HG02678 (cell line): ENCODE measurements around the gene SPAG9.
"Not testable (repeated sequence)": the region's sequence is repeated elsewhere in the genome, so short reads cannot be mapped to it uniquely, and the experiment has no call there.

Experiments
- ATAC-seq: cut with Tn5 transposase; IDR thresholded peaks from one replicate; pipeline ENCODE4 v1.9.1; 2021; ENCODE audit warnings: mild to moderate bottlenecking, moderate library complexity; ENCODE audit not compliant: unreplicated experiment

Gene SPAG9

DNA sequence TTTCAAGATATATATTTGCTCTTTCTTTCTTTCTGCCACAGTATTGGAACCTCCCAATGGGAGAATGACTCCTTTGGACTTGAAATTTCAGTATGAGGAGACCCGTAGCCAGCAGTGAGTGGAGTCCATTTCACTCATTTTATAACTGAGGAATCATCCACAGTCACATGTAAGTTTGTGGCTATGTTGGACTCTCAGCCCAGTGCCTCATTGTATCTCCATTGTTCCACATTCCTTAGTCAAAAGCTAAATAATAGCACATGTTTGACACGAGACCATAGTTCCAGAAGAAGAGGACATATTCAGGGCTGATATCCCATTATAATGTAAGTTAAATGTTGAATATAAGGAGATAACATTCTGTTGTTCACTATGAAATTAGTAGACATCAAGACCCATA, 12.7 kb upstream of the SPAG9 start:
- ATAC-seq: no peak

DNA sequence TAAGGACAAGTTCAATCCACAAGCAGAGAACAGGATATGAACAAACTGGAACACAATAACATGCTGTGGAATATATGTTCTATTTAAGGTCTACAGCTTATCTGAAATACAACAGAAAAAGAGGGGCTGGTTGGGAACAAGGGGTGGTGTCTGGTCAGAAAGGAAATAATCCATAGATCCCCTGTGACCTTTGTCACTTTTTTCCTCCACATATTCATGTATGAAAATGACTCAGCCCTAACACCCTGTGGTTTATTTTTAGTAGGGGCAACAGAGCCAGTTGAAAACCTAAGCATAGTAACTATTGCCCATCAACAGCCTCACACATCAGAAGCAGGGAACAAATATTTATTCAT, 12.3 kb upstream of the SPAG9 start:
- ATAC-seq: no peak

DNA sequence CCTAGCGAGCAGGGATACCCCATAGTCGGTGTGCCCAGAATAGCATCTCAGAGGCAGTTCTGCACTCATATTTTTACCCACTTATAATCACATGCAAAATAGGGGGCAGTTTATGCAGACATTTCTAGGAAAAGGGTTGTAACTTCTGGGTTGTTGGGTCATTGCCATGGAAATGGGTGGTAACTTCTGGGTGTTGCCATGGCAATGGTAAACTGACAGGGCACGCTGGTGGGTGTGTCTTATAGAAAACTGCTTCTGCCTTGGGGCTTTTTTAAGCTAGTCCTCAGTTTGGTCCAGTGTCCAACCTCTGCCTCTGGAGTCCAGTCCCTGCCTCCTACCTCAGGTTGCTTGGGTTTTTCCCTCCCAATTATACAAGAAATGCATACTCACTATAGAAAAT, 7.4 kb upstream of the SPAG9 start:
- no peak for ATAC-seq

DNA sequence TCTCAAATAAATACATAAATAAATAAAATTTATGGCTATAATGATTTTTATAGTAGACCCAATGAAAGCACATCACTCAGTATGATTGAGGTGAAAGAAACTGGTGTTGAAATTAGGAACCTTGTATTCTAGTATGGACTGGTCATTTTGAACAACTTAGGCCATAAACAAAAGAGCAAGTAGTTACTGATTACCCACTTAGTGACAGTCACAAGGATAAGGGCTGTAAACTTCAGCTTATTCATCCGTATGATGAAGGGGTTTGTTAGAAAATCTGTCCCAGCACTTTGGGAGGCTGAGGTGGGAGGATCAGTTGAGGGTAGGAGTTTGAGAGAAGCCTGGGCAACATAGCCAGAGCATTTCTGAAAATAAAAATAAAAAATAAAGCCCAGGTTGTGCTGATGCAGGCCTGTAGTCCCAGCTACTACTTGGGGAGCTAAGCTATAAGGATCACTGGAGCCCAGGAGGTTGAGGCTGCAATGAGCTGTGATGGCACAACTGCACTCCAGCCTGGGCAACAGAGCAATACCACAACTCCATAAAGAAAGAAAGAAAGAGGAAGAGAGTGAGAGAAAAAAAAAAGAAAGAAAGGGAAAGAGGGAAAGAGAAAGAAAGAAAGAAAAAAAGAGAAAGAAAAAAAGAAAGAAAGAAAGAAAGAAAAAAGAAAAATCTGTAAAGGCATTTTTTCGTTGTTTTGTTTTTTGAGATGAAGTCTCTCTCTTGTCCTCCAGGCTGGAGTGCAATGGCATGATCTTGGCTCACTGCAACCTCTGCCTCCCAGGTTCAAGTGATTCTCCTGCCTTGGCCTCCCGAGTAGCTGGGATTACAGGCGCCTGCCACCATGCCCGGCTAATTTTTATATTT, 4.2 kb upstream of the SPAG9 start:
- no peak for ATAC-seq

DNA sequence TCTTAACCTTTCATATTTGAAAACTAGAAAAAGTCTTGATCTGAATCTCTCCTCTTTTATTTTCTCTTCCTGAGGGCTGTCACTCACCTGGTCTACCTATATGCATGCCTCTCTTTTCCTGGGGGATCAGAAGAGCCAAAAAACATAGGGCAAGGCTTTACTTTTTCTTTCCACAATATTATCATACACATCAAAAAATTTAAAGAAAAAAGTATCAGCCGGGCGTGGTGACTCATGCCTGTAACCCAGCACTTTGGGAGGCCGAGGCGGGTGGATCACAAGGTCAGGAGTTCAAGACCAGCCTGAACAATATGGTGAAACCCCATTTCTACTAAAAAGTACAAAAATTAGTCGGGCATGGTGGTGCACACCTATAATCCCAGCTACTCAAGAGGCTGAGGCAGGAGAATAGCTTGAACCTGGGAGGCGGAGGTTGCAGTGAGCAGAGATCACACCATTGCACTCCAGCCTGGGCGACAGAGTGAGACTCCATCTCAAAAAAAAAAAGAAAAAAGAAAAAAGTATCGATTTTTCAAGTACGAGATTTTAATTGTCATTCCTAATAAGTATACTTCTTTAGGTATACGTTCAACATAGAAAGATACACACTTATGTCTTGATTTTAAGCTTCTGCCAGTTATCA, 1.9 kb upstream of the SPAG9 start:
- not testable (repeated sequence) for ATAC-seq

DNA sequence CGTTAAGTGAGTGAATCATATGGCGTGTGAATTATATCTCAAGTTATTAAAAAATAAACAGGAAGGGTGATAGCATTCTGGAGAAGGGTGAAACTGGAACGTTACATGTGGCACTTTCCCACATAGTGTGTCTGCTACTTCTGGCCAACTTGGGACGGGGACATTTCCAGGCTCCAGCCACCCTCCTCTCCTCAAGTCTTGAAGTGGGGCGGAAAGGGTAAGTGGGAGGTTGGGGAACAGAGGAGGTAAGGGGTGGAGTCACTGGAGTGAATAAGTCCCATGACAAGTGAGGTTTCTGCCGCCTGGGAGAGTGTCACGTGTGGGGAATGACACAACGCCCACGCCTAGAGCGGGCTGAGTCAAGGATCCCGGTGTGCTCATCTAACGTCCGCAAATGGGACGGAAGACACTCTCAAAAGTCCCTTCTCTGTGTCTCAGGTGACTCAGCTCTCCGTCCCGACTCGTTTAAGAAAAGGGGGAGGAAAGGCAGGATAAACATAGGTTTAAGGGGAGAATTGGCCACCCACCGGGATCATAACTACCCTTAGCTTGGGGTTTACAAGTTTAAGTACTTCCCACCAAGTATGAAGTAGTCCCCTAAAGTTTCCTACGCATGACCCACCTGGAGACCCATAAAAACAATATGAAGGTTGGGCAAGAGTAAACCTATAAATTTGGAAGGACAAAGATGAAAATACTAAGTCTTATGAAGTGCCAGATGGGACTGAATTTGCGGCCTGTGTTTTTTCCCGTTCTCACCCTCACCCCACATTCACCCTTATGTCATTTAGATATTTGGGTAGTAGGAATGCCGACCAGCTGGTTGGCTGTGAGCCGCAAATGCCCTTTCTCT, 1.2 kb upstream of the SPAG9 start:
- no peak for ATAC-seq

DNA sequence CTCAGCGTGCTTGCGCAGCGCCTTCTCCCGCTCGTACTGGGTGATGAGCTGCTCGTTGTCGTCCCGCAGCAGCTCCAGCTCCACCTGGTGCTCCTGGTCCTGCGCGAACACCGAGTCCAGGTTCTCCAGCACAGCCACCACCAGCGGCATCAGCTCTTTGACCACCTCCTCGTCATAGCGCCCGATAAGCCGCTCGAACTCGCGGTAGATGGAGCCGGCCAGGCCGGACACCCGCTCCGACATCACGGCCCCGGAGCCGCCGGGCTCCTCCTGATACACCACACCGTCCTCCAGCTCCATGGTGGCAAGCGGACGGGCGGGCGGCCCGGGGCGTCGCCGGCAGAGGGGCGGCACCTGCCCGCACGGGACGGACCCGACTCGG, 320 bp downstream of the SPAG9 start:
- ATAC-seq: peak; percentile 29

DNA sequence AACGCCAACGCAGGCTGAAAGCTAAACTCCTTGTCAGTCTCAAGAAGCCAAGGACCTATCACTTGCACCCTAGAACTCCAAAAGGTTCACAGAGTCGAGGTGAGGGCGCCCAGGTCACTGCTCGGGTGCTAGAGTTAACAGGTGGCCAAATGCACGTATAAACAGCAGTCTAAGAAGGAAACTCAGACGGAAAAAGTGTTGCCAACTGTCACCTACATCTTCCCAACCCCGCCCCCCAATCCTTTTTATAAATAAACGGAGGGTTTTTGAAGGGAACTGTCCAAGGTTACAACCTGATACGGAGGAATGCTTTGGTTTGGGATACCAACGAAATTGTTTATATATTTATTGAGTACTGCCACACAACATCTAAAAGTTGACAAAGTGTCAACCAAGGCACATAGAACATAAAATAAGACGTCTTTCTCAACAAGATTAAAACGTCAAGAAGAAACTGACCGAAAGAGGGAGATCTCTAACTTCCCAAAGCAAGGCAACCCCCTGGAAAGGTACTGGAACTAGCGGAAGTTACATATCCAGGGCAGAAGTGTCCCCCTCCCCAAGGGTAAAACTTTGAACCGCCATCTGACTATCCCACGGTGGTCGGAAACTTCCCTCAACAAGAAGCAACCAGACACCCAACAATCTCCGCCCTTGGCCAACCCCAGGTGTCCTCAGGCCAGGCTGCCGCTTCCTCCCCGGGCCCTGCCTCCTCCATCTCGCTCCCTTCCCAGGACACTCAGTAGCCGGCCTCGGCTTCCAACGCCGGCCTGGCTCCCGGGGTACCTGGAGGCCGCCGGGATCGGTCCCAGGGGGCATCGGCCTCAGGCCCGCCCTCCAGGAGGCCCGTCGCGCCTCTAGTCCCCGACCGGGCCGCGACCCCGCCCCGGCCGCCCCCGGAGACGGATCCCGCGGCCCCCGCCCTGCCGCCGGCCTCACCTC, 982 bp downstream of the SPAG9 start:
- peak; percentile 27 for ATAC-seq

DNA sequence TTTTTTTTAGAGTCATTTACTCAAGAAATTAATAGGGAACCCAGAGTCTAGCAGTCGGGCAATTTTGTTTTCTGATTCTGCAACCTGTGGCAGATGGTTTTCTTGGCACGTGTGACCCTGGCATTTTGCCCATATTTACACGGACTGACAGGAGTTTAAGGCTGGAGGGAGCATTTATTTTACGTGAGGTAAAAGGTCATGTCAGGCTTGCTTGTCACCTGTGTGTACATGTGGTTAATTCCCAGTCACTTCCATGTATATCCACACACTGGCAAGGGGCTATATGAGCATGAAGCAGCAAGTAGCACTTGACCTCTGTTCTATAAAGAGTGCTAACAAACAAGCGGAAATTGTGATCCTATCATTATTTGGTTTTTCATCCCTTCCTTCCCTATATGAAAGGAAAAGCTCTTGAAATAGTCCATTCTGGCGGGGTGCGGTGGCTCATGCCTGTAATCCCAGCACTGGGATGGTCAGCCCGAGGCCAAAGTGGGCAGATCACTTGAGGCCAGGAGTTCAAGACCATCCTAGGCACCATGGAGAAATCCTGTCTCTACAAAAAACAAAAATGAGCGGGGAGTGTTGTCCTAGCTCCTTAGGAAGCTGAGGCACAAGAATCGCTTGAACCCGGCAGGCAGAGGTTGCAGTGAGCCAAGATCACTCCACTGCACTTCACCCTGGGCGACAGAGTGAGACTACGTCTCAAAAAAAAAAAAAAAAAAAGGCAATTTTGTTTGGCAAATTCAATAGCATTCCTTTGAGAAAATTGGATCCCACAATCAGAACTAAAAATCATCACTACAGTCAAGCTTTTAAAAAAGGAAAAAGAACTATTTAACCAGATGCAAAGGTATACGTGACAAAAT, 2.1 kb downstream of the SPAG9 start:
- no peak for ATAC-seq

DNA sequence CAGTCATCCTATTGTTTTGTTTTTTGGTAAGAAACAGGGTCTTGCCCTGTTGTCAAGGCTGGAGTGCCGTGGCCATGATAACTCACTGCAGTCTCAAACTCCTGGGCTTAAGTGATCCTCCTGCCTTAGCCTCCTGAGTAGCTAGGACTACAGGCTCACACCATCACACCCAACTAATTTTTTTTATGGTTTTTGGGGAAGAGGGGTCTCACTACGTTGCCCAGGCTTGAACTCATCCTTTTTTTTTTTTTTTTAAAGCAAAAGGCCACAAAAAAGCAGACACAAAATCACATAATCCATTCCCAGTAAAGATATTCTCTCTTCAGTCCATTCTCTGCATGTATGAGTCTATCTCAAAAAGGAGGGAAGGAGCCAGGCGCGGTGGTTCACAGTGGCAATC, 5.5 kb downstream of the SPAG9 start:
- no peak for ATAC-seq

DNA sequence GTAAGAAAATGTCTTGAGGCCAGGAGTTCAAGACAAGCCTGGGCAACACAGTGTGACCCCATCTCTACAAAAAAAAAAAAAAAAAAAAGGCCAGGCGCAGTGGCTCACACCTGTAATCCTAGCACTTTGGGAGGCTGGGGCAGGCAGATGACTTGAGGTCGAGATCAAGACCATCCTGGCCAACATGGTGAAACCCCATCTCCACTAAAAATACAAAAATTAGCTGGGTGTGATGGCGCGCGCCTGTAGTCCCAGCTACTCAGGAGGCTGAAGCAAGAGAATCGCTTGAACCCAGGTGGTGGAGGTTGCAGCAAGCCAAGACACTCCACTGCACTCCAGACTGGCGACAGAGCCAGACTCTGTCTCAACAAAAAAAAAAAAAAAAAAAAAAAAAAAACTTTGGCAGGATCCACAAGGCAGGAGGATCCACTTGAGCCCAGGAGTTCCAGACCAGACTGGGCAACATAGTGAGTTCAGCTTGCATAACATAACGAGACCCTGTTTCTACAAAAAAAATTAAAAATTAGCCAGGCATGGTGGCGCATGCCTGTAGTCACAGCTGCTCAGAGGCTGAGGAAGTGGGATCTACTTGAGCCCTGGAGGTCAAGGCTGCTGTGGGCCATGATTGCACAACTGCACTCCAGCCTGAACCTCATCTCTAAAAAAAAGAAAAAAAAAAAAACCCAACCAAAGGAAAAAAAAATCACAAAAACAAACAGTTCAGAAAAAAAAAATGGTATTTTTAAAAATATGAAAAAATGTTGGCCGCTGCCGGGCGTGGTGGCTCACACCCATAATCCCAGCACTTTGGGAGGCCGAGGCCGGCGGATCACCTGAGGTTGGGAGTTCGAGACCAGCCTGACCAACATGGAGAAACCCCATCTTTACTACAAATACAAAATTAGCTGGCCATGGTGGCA, 8.1 kb downstream of the SPAG9 start:
- not testable (repeated sequence) for ATAC-seq

DNA sequence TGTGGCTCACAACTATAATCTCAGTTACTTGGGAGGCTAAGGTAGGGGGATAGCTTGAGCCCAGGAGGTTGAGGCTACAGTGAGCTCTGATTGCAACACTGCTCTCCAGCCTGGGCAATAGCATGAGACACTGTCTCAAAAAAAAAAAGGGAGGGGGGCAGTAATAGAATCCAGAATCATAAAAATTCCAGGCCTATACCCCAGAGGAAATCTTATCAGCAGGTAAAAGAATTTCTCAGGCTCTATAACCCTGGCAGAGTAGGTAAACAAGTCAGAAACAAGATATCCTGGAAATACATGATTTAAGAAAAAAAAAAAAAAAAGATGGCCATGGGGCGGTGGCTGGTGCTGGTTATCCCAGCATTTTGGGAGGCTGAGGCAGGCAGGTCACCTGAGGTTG, 12.9 kb downstream of the SPAG9 start:
- ATAC-seq: no peak

DNA sequence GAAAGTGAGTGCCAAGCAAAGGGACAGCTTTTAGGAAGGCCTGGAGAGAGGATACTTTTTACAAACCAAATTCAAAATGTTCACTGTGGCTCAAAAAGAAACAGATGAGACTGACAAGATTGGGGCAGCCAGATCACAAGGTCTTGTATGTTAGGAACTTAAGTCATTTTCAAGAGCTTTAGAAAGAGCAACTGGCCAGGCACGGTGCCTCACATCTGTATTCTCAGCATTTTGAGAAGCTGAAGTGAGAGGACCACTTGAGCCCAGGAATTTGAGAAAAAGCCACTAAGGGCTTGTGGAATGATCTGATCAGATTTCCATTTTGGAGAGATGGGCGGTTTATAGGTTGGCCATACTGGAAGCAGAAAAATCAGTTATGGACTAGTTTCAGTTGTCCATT, 17.2 kb downstream of the SPAG9 start:
- ATAC-seq: no peak

DNA sequence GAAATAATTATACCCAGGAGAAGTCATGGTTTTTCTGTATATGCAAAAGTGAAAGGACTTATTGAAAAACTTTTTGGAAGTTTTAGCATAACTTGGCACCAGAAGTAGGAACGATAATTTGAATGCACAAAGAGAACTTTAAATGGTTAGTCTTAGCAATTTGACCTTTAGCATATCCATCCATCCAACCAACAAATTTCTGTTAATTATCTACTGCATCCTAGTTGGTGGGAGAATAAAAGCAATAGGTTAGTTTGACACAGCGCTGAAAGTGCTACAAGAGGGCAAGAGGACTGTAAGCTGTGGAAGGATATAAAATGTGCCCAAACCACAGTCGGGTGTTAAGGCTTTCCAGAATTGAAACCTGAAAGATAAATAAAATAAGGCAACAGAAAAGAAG, 17.6 kb downstream of the SPAG9 start:
- no peak for ATAC-seq

DNA sequence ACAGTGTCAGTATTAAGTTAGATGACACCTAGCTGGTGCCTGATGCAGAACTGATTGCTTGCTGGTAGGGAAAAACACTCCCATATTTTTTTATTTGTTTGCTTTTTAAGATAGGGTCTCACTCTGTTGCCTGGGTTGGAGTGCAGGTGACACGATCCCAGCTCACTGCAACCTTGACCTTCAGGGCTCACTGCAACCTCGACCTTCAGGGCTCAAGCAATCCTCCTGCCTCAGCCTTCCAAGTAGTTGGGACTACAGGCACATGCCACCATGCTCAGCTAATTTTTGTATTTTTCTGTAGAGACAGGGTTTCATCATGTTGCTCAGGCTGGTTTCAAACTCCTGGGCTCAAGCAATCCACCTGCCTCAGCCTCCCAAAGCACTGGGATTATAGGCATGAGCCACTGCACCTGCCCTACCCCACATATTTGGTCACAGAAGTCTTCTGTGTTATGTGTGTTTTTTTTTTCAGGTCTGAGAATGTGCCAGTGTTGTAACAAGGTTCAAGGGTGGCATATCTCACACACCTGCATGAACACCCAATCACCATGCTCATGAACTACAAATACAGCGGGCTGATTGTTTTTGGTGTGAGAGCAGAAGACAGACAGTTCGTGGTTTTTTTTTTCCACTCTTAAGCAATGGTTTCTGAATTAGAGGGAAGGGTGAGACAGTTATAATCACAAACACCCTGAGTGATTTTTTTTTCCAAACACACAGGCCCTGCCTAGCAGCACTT, 22.8 kb downstream of the SPAG9 start:
- no peak for ATAC-seq

DNA sequence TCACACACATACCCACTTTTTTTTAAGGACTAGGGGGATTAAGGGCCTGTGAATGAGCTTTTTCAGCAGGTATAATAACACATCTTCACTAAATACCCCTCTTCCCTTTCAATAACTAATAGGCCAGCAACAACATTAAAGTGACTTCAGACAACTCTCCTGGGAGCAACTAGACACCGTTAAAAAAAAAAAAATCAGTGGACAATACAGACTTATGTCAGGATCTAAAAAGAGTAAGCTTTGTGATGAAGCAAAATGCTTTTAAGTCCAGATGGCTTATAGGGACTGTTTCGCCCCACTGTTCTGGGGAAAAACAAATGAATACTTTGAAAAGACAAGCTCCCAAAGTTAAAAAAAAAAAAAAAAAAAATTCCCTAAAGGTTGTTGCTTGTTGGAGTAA, 29.0 kb downstream of the SPAG9 start:
- no peak for ATAC-seq

DNA sequence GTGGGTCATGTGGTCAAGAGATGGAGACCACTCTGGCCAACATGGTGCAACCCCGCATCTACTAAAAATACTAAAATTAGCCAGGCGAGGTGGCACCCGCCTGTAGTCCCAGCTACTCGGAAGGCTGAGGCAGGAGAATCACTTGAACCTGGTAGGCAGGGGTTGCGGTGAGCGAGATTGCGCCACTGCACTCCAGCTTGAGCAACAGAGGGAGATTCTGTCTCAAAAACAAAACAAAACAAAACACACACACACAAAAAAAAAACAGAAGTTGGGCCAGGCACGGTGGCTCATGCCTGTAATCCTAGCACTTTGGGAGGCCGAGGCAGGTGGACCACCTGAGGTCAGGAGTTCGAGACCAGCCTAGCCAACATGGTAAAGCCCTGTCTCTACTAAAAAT, 31.8 kb downstream of the SPAG9 start:
- ATAC-seq: not testable (repeated sequence)

DNA sequence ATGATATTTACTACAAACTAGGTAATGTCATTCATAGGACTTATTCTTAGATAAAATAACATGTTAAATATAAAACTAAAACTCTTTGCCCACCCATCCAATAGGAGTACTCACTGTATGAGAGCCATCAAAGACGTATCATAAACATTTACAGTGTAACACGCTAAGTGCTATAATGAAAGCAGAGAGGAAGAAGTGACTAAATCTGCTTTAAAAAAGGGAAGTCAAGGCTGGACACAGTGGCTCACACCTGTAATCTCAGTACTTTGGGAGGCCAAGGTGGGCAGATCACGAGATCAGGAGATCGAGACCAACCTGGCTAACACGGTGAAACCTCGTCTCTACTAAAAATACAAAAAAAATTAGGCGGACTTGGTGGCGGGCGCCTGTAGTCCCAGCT, 32.4 kb downstream of the SPAG9 start:
- no peak for ATAC-seq
